ENCODE data around the gene SNAPC2.

Gene SNAPC2

DNA sequence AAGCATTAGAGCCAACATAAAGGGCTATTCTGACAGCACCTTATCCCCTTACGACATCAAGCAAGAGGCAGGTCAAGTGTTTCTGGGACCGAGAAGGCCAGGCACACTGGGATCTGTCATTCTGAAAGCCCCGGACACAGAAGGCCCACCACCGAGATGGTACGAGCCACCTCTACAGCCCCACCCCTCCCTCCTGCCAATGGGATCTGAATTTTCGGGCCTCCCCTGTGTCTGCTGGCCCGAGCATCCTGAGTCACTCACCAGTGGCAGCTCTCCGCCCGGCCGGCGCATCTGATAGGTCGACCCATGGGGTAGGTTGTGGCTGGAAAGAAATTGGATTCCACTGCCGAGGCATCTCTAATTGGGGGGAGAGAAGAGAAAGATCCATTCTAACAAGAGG is 20.7 kb downstream of the SNAPC2 start:
- POLR2A ChIA-PET, result no interaction called here
- Histone ChIP-seq H3K4me3 (ENCODE audit: control insufficient read depth in 1 of 7, extremely low read depth in 1 of 7, insufficient read depth in 4 of 7, low read depth in 2 of 7, low read length in 6 of 7) (no peak overlapping the region), H3K4me1 (ENCODE audit: control extremely low read depth in 1 of 4, control insufficient read depth in 4 of 4, insufficient read depth in 4 of 4, low read length in 3 of 4) (peaks cover 4 to 24% (median 18%) of the 10 kb centered on the region in 4 experiments), H3K9me3 (ENCODE audit: control extremely low read depth in 1 of 5, control insufficient read depth in 4 of 5, insufficient read depth in 2 of 5, low read depth in 1 of 5, low read length in 4 of 5) (no peaks in the 10 kb centered on the region), H3K36me3 (ENCODE audit: control insufficient read depth in 4 of 4, insufficient read depth in 4 of 4, low read length in 3 of 4) (peaks cover 12 to 46% (median 31%) of the 10 kb centered on the region in 4 experiments), H3K27me3 (replicated peaks in 2 of 5; ENCODE audit: control insufficient read depth in 4 of 5, insufficient read depth in 5 of 5, low read length in 4 of 5) (no peaks in the 10 kb centered on the region), H3K27ac (ENCODE audit: insufficient read depth in 1 of 2, low read depth in 1 of 2, low read length in 2 of 2, poor library complexity in 1 of 2, severe bottlenecking in 2 of 2) (no peak overlapping the region)
- CTCF ChIA-PET, result interaction anchor here (1.0 to 3.2 kb wide), 4 partner anchors 10 to 88 kb away, joined by 3 to 20 read pairs (median 4); no protein-coding TSS in a partner anchor
- 95% methylated on average over 5 of the region's 13 CpGs for WGBS (ENCODE audit: insufficient coverage)
- DNase-seq, result no peak

DNA sequence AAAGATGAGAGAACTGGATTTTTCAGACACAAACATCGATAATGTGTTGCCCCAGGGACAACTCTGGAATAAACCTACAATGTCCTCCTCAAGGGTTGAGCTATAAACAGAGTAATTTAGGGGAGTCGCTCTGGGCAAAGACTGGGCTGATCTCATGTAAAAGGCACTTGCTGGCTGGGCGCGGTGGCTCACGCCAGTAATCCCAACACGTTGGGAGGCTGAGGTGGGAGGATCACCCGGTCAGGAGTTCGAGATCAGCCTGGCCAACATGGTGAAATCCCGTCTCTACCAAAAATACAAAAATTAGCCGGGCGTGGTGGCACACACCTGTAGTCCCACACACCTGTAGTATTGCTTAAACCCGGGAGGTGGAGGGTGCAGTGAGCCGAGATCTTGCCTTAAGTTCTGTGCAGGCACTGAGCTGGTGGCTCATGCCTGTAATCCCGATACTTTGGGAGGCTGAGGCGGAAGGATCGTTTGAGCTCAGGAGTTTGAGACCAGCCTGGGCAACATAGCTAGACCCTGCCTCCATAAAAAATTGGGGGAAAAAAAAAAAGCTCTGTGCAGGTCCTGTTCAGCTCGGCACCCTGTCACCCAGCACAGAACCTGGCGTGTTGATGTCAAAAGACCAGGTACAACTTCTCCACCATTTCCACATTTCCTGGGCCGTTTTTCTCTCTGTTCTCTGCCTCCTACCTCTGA is 21.9 kb downstream of the SNAPC2 start:
- CTCF ChIA-PET, result interaction anchor here (0.7 to 4.3 kb wide), 5 partner anchors 9 to 261 kb away, joined by 3 to 24 read pairs (median 3); partner anchors contain the start of genes ELAVL1 and TRAPPC5
- POLR2A ChIA-PET, result interaction anchor here (0.6 kb wide), 1 partner anchor 172 kb away, joined by 3 read pairs; no protein-coding TSS in a partner anchor
- peak overlapping the region in 1 of 2 experiments; percentile 98 for H3K27ac ChIP-seq (ENCODE audit: insufficient read depth in 1 of 2, low read depth in 1 of 2, low read length in 2 of 2, poor library complexity in 1 of 2, severe bottlenecking in 2 of 2)
- H3K4me1 ChIP-seq (ENCODE audit: control extremely low read depth in 1 of 4, control insufficient read depth in 4 of 4, insufficient read depth in 4 of 4, low read length in 3 of 4), result peaks cover 4 to 24% (median 18%) of the 10 kb centered on the region in 4 experiments
- H3K4me3 ChIP-seq (ENCODE audit: control insufficient read depth in 1 of 7, extremely low read depth in 1 of 7, insufficient read depth in 4 of 7, low read depth in 2 of 7, low read length in 6 of 7), result peak overlapping the region in 3 of 7 experiments; percentile 32 to 96 (median 88)
- H3K9me3 ChIP-seq (ENCODE audit: control extremely low read depth in 1 of 5, control insufficient read depth in 4 of 5, insufficient read depth in 2 of 5, low read depth in 1 of 5, low read length in 4 of 5), result no peaks in the 10 kb centered on the region
- DNase-seq, result no peak
- WGBS (ENCODE audit: insufficient coverage), result 96% methylated on average over 18 of the region's 19 CpGs
- H3K36me3 ChIP-seq (ENCODE audit: control insufficient read depth in 4 of 4, insufficient read depth in 4 of 4, low read length in 3 of 4), result peaks cover 9 to 39% (median 26%) of the 10 kb centered on the region in 4 experiments
- no peaks in the 10 kb centered on the region for H3K27me3 ChIP-seq (replicated peaks in 2 of 5; ENCODE audit: control insufficient read depth in 4 of 5, insufficient read depth in 5 of 5, low read length in 4 of 5)

DNA sequence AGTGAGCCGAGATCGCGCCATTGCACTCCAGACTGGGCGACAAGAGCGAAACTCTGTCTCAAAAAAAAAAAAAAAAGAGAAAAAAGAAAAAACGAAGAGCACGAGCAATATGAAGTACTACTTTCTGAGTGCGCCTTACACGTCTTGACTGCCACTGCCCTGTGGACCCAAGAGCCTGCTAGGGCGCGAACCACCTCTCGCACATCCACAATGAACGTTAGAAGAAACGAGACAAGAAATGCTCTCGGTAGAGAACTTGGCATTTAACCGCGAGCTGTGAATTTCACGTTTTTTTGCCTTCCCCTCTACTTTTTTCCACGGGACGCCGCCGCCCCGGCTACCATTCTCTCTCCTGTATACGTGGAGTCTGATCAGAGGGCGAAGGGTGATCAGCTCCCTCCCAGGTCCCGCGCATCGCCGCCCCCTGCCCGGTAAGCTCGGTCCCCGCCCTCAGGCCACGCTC is 22.9 kb downstream of the SNAPC2 start:
- Histone ChIP-seq H3K27ac (ENCODE audit: insufficient read depth in 1 of 2, low read depth in 1 of 2, low read length in 2 of 2, poor library complexity in 1 of 2, severe bottlenecking in 2 of 2) (peak overlapping the region; percentile 89 to 98), H3K9me3 (ENCODE audit: control extremely low read depth in 1 of 5, control insufficient read depth in 4 of 5, insufficient read depth in 2 of 5, low read depth in 1 of 5, low read length in 4 of 5) (no peaks in the 10 kb centered on the region), H3K4me3 (ENCODE audit: control insufficient read depth in 1 of 7, extremely low read depth in 1 of 7, insufficient read depth in 4 of 7, low read depth in 2 of 7, low read length in 6 of 7) (peak overlapping the region; percentile 82 to 98 (median 93)), H3K4me1 (ENCODE audit: control extremely low read depth in 1 of 4, control insufficient read depth in 4 of 4, insufficient read depth in 4 of 4, low read length in 3 of 4) (peaks cover 4 to 24% (median 18%) of the 10 kb centered on the region in 4 experiments), H3K27me3 (replicated peaks in 2 of 5; ENCODE audit: control insufficient read depth in 4 of 5, insufficient read depth in 5 of 5, low read length in 4 of 5) (no peaks in the 10 kb centered on the region), H3K36me3 (ENCODE audit: control insufficient read depth in 4 of 4, insufficient read depth in 4 of 4, low read length in 3 of 4) (peaks cover 6 to 31% (median 19%) of the 10 kb centered on the region in 4 experiments)
- POLR2A ChIA-PET, result interaction anchor here (0.6 to 1.9 kb wide), 5 partner anchors 14 to 59 kb away, joined by 3 to 12 read pairs (median 6); partner anchors contain the start of gene SNAPC2
- DNase-seq, result no peak
- CTCF ChIA-PET, result interaction anchor here (0.8 to 4.3 kb wide), 13 partner anchors 8 to 309 kb away, joined by 3 to 24 read pairs (median 7); partner anchors contain the start of genes CTXN1 and ELAVL1
- 4% methylated on average over 31 of the region's 33 CpGs for WGBS (ENCODE audit: insufficient coverage)

DNA sequence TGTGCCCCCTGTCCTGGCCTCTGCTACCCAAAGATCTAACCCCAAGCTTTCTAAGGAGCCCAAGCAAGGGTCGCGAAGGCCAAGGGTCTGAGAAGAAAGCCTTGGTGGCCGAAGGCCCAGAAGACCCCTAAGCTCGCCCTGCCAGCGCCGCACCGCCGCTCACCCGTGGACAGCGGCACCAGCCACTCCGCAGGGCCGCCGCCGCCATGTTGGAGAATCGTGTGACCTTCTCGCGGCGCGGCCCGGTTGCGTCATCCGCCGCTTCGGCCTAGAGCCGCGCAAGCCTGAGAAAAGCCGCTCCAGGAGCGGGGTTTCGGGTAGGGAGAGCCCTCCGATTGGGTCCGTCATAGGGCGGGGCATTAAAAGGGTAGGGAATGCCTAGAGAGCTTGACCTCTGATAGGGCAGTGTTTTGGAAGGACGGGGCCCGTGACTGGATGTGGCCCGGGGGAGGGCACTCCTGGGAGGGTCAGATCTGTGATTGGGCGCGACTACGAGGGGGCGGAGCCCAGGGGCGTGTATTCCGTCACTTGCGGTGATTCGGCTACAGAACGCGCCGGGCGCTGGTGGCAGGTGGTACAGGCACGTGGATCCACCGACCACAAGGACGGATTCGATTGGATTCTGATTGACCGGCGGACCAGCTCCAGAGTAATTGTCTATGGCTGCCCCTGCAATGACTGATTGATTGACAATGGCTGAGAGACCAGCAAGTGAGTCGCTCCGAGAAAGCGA is 23.5 kb downstream of the SNAPC2 start, which contains the start of gene TIMM44:
TSS of gene TIMM44 (minus strand) at position 223 of the 733 bp plus-strand sequence. CDS start at position 208, 15 bp downstream.
- Histone ChIP-seq H3K36me3 (ENCODE audit: control insufficient read depth in 4 of 4, insufficient read depth in 4 of 4, low read length in 3 of 4) (peaks cover 6 to 28% (median 17%) of the 10 kb centered on the region in 4 experiments), H3K27ac (ENCODE audit: insufficient read depth in 1 of 2, low read depth in 1 of 2, low read length in 2 of 2, poor library complexity in 1 of 2, severe bottlenecking in 2 of 2) (peak within 1 kb of the TSS; percentile 89 to 98), H3K4me1 (ENCODE audit: control extremely low read depth in 1 of 4, control insufficient read depth in 4 of 4, insufficient read depth in 4 of 4, low read length in 3 of 4) (peaks cover 4 to 24% (median 18%) of the 10 kb centered on the region in 4 experiments), H3K4me3 (ENCODE audit: control insufficient read depth in 1 of 7, extremely low read depth in 1 of 7, insufficient read depth in 4 of 7, low read depth in 2 of 7, low read length in 6 of 7) (peak within 1 kb of the TSS; percentile 82 to 98 (median 93)), H3K27me3 (replicated peaks in 2 of 5; ENCODE audit: control insufficient read depth in 4 of 5, insufficient read depth in 5 of 5, low read length in 4 of 5) (no peaks in the 10 kb centered on the region), H3K9me3 (ENCODE audit: control extremely low read depth in 1 of 5, control insufficient read depth in 4 of 5, insufficient read depth in 2 of 5, low read depth in 1 of 5, low read length in 4 of 5) (no peaks in the 10 kb centered on the region)
- POLR2A ChIA-PET, result interaction anchor here (0.6 to 1.9 kb wide), 10 partner anchors 15 to 206 kb away, joined by 3 to 12 read pairs (median 5); partner anchors contain the start of gene SNAPC2
- peak; percentile 99 to 100 (median 100) for DNase-seq
- CTCF ChIA-PET, result interaction anchor here (0.8 to 4.3 kb wide), 22 partner anchors 8 to 308 kb away, joined by 3 to 24 read pairs (median 6); partner anchors contain the start of genes CTXN1 and ELAVL1
- WGBS (ENCODE audit: insufficient coverage), result 0% methylated on average over 48 of the region's 56 CpGs

DNA sequence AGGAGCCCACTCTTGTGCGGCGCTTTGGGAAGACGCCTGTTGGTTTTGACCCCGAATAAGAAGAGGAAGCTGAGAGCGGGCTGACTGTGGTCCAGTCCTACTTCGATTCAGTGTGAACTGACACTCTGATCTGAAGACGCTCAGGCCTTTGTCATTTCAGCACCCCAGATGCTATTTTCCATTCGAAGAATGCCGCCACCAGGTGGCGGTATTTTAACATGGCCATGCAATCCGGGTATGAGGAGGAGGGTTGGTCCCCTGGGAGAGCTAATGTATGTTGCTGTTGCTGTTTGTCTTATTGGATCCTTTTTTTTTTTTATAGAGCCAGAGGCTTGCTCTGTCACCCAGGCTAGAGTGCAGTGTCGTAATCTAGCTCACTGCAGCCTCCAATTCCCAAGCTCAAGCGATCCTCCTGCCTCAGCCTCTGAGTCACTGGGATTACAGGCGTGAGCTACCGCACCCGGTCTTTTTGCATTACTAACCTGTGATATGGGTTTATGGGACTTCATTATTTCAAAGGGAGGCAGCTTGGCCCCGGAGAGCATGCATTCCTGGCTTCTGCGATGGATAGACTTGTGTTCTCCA is 24.1 kb downstream of the SNAPC2 start:
- ChIA-PET CTCF (interaction anchor here (0.8 to 4.3 kb wide), 27 partner anchors 9 to 307 kb away, joined by 3 to 24 read pairs (median 5); partner anchors contain the start of genes CTXN1 and ELAVL1), POLR2A (interaction anchor here (0.6 to 1.9 kb wide), 9 partner anchors 15 to 206 kb away, joined by 3 to 12 read pairs (median 5); partner anchors contain the start of genes ELAVL1 and SNAPC2)
- Histone ChIP-seq H3K9me3 (ENCODE audit: control extremely low read depth in 1 of 5, control insufficient read depth in 4 of 5, insufficient read depth in 2 of 5, low read depth in 1 of 5, low read length in 4 of 5) (no peaks in the 10 kb centered on the region), H3K4me1 (ENCODE audit: control extremely low read depth in 1 of 4, control insufficient read depth in 4 of 4, insufficient read depth in 4 of 4, low read length in 3 of 4) (peaks cover 4 to 24% (median 18%) of the 10 kb centered on the region in 4 experiments), H3K27ac (ENCODE audit: insufficient read depth in 1 of 2, low read depth in 1 of 2, low read length in 2 of 2, poor library complexity in 1 of 2, severe bottlenecking in 2 of 2) (peak overlapping the region; percentile 54 to 98), H3K4me3 (ENCODE audit: control insufficient read depth in 1 of 7, extremely low read depth in 1 of 7, insufficient read depth in 4 of 7, low read depth in 2 of 7, low read length in 6 of 7) (peak overlapping the region; percentile 48 to 96 (median 81)), H3K27me3 (replicated peaks in 2 of 5; ENCODE audit: control insufficient read depth in 4 of 5, insufficient read depth in 5 of 5, low read length in 4 of 5) (no peaks in the 10 kb centered on the region), H3K36me3 (ENCODE audit: control insufficient read depth in 4 of 4, insufficient read depth in 4 of 4, low read length in 3 of 4) (peaks cover 4 to 24% (median 12%) of the 10 kb centered on the region in 4 experiments)
- WGBS (ENCODE audit: insufficient coverage), result 34% methylated on average over 16 of the region's 18 CpGs
- DNase-seq, result peak; percentile 87 to 95 (median 93)

DNA sequence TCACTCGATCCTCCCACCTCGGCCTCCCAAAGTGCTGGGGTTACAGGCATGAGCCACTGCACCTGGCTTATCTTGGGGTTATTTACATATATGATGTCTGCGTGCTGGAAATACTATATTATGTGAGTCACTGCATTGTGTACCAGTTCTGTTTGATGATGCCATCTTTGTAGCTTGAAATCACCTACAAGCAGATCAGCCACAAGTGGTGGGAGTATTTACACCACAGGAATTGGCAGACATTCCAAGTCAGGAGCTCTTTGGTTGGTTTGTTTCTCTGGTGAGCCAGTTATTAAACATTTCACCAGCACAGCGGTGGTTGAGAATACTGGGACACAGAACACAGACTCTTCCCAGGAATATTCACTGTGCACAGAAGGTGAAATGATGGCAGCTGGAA is 27.8 kb downstream of the SNAPC2 start:
- Histone ChIP-seq H3K9me3 (ENCODE audit: control extremely low read depth in 1 of 5, control insufficient read depth in 4 of 5, insufficient read depth in 2 of 5, low read depth in 1 of 5, low read length in 4 of 5) (no peaks in the 10 kb centered on the region), H3K4me3 (ENCODE audit: control insufficient read depth in 1 of 7, extremely low read depth in 1 of 7, insufficient read depth in 4 of 7, low read depth in 2 of 7, low read length in 6 of 7) (no peak overlapping the region), H3K27ac (ENCODE audit: insufficient read depth in 1 of 2, low read depth in 1 of 2, low read length in 2 of 2, poor library complexity in 1 of 2, severe bottlenecking in 2 of 2) (no peak overlapping the region), H3K27me3 (replicated peaks in 2 of 5; ENCODE audit: control insufficient read depth in 4 of 5, insufficient read depth in 5 of 5, low read length in 4 of 5) (no peaks in the 10 kb centered on the region), H3K4me1 (ENCODE audit: control extremely low read depth in 1 of 4, control insufficient read depth in 4 of 4, insufficient read depth in 4 of 4, low read length in 3 of 4) (peaks cover 4 to 26% (median 16%) of the 10 kb centered on the region in 4 experiments), H3K36me3 (ENCODE audit: control insufficient read depth in 4 of 4, insufficient read depth in 4 of 4, low read length in 3 of 4) (no peaks in the 10 kb centered on the region)
- ChIA-PET POLR2A (interaction anchor here (0.5 kb wide), 1 partner anchor 1578 kb away, joined by 3 read pairs; no protein-coding TSS in a partner anchor), CTCF (interaction anchor here (0.7 to 1.5 kb wide), 3 partner anchors 11 to 24 kb away, joined by 3 to 4 read pairs (median 3); no protein-coding TSS in a partner anchor)
- 100% methylated on average over 3 of the region's 4 CpGs for WGBS (ENCODE audit: insufficient coverage)
- DNase-seq, result no peak

Measured in common myeloid progenitor, CD34-positive (primary cell).